ENCODE measurements around the gene USHBP1. TPM values are rescaled to one million over a fixed set of nuclear protein-coding genes. Genes with fewer than 3 reads are reported as not detected.

USHBP1 gene
- total and polyA plus RNA-seq, 2 of the 13 experiments (the other 11 are each of a cell fraction or from before 2014, with no cell fraction given), result 0.15 to 1.5 TPM

- intact Hi-C loops (cut with micrococcal nuclease; ENCODE audit: unreplicated experiment) (no loop called here), in situ Hi-C loops (cut with HindIII; ENCODE audit: extremely low pct_ligation_motif_present, low pct_unique_long_range_greater_than_20kb) (no loop called here)
- H4K20me1 ChIP-seq (ENCODE audit: insufficient read depth, low read length), result no peaks in the 10 kb centered on the region
- H3K9me3 ChIP-seq (ENCODE audit: low read length), result no peaks in the 10 kb centered on the region
- no peaks in the 10 kb centered on the region for H3K79me2 ChIP-seq (ENCODE audit: insufficient read depth, low read length)
- POLR2A ChIA-PET, result interaction anchor here (1.4 to 2.2 kb wide), 6 partner anchors 11 to 53 kb away, joined by 3 to 28 read pairs (median 16); partner anchors contain the start of genes BABAM1, DDA1 and USE1
- WGBS (ENCODE audit: low lambda C conversion rate), result 87% methylated on average over 3 of the region's 3 CpGs
- TF ChIP-seq ZNF121 (CRISPR knock-in tag; IDR thresholded peaks at IDR 0.05), result no peak
- TF ChIP-seq ZNF441 (CRISPR knock-in tag; IDR thresholded peaks at IDR 0.05; ENCODE audit: borderline replicate concordance), result no peak
- no peak for TF ChIP-seq MTF1 (CRISPR knock-in tag; IDR thresholded peaks at IDR 0.05)
- TF ChIP-seq ZNF10 (CRISPR knock-in tag; IDR thresholded peaks at IDR 0.05; ENCODE audit: borderline replicate concordance, low read depth), result no peak
- no peak for TF ChIP-seq SIN3A (IDR thresholded peaks at IDR 0.05; ENCODE audit: borderline replicate concordance, low read depth, low read length)
- TF ChIP-seq ZNF24 (IDR thresholded peaks at IDR 0.05), result no peak
- TF ChIP-seq ZNF343 (CRISPR knock-in tag; IDR thresholded peaks at IDR 0.05), result no peak
- no peak for TF ChIP-seq ZNF362 (CRISPR knock-in tag; IDR thresholded peaks at IDR 0.05; ENCODE audit: borderline replicate concordance)
- no peak for TF ChIP-seq ZNF652 (CRISPR knock-in tag; IDR thresholded peaks at IDR 0.05; ENCODE audit: borderline replicate concordance, low read depth)
- TF ChIP-seq MZF1 (CRISPR knock-in tag; IDR thresholded peaks at IDR 0.05; ENCODE audit: borderline replicate concordance), result no peak
- no peak for TF ChIP-seq ZBTB3 (CRISPR knock-in tag; IDR thresholded peaks at IDR 0.05; ENCODE audit: borderline replicate concordance, low read depth)
- no peak for TF ChIP-seq JUN (CRISPR knock-in tag; IDR thresholded peaks at IDR 0.05)
- TF ChIP-seq IRX3 (CRISPR knock-in tag; IDR thresholded peaks at IDR 0.05; ENCODE audit: borderline replicate concordance, low read depth), result no peak
- ATAC-seq (no peak), DNase-seq (ENCODE audit: low spot score) (no peak), FAIRE-seq (no peak)
- BruUV-seq (replicated peaks), result no TSS peak
- H3K9ac ChIP-seq (ENCODE audit: insufficient read depth, low read depth, low read length), result no peak overlapping the region
- H3K4me1 ChIP-seq (ENCODE audit: insufficient read depth, low read length), result peaks cover 40% of the 10 kb centered on the region
- no peaks in the 10 kb centered on the region for H3K36me3 ChIP-seq (replicated peaks in 1 of 2; ENCODE audit: control insufficient read depth in 1 of 2, insufficient read depth in 2 of 2, low read length in 2 of 2)
- H3K4me2 ChIP-seq (ENCODE audit: low read depth, low read length), result no peak overlapping the region
- CTCF ChIA-PET (ENCODE audit: low intra/inter-chr PET ratio, low total read pairs), result no interaction called here
- no peaks in the 10 kb centered on the region for H3K27me3 ChIP-seq (ENCODE audit: control insufficient read depth in 1 of 2, insufficient read depth in 2 of 2, low read length in 2 of 2)
- no peak overlapping the region for H3K27ac ChIP-seq (ENCODE audit: extremely low read length, insufficient read depth, low read length)
- H2AFZ ChIP-seq (ENCODE audit: low read length), result no peak overlapping the region
- no peak overlapping the region for H3K4me3 ChIP-seq (replicated peaks in 1 of 3; ENCODE audit: insufficient read depth in 1 of 3, low read depth in 2 of 3, low read length in 3 of 3)
Measured at GRCh38 chr19:17256130-17256529, 8.4 kb downstream of the USHBP1 start.

All from HepG2 (cell line).